Measurements from ENCODE around the gene PTPRF.

Gene PTPRF

DNA sequence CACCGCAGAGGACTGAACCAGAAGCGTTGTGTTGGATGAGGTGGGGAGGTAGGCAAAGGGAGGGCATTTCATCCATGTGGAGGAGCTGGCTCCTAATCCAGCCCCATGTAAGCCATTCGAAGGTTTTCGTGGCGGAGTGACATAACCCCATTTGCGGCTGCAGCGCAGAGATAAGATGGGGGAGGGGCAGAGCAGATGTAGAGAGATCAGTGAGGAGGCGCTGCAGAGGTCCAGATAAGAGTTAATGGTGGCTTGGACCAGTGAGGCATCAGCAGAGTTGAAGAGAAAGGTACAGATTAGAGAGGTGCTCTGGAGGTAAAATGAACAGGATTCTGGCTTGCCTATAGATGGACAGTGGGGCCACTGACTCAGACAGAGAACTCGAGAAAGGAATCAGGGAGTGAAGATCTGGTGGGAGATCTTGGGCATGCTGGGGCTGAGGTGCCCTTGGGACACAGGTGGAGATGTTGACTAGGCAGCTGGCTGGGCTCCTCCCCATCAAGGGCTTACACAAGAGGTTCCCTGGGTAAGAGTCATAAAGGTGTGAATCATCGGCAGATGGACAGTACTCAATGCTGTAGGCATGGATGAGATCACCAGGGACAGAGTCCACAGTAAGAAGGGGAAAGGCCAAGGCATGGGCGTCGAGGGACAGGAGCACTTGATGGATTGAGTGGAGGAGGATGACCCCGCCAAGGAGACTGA is 7.8 kb upstream of the PTPRF start:
- Histone ChIP-seq H3K27ac (ENCODE audit: low read depth, low read length) (no peak overlapping the region), H3K4me1 (ENCODE audit: control insufficient read depth, low read length) (no peaks in the 10 kb centered on the region), H3K9me2 (replicated peaks; ENCODE audit: control insufficient read depth, low read length) (no peaks in the 10 kb centered on the region), H3K9me3 (ENCODE audit: control insufficient read depth, insufficient read depth, low read length) (no peaks in the 10 kb centered on the region), H3K36me3 (ENCODE audit: control insufficient read depth, low read length) (no peaks in the 10 kb centered on the region), H3F3A (ENCODE audit: control insufficient read depth, insufficient read depth) (no peaks in the 10 kb centered on the region), H3K4me2 (ENCODE audit: low read length) (no peak overlapping the region), H4K20me1 (ENCODE audit: control insufficient read depth, insufficient read depth, low read depth, low read length) (no peaks in the 10 kb centered on the region), H3K27me3 (ENCODE audit: control insufficient read depth, low read length) (peaks cover 25% of the 10 kb centered on the region), H3K4me3 (ENCODE audit: low read length) (no peak overlapping the region), H3K79me2 (ENCODE audit: control insufficient read depth, low read length) (no peaks in the 10 kb centered on the region)
- TF ChIP-seq EZH2phosphoT487 (IDR thresholded peaks at IDR 0.05; ENCODE audit: borderline replicate concordance, low read length) (no peak), CTCF (IDR thresholded peaks at IDR 0.05; ENCODE audit: low read depth, low read length, poor library complexity, severe bottlenecking) (no peak)

DNA sequence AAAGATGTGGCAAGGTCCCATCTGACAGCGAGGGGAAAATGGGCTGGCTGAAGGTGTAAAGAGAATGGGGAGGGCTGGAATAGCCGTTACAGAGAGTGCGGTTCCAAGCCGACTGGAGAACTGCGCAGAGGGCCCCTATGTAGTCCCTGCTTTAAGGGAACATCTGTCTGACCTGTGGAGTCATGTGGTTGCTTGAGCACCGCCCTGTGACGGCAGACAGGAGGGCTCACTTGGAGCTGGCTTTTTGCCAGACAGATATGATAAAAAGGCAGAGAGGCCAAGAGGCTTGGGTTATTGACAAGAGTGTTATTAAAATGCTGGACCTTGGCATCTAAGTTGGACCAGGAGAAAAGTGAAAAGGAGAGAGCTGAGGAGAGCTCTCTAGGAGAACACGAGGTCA is 5.9 kb upstream of the PTPRF start:
- Histone ChIP-seq H3K27ac (ENCODE audit: low read depth, low read length) (no peak overlapping the region), H3K9me3 (ENCODE audit: control insufficient read depth, insufficient read depth, low read length) (no peaks in the 10 kb centered on the region), H3K79me2 (ENCODE audit: control insufficient read depth, low read length) (no peaks in the 10 kb centered on the region), H3K9me2 (replicated peaks; ENCODE audit: control insufficient read depth, low read length) (no peaks in the 10 kb centered on the region), H3F3A (ENCODE audit: control insufficient read depth, insufficient read depth) (no peaks in the 10 kb centered on the region), H3K4me3 (ENCODE audit: low read length) (no peak overlapping the region), H3K4me1 (ENCODE audit: control insufficient read depth, low read length) (no peaks in the 10 kb centered on the region), H3K4me2 (ENCODE audit: low read length) (no peak overlapping the region), H3K36me3 (ENCODE audit: control insufficient read depth, low read length) (no peaks in the 10 kb centered on the region), H3K27me3 (ENCODE audit: control insufficient read depth, low read length) (peaks cover 30% of the 10 kb centered on the region), H4K20me1 (ENCODE audit: control insufficient read depth, insufficient read depth, low read depth, low read length) (no peaks in the 10 kb centered on the region)
- TF ChIP-seq CTCF (IDR thresholded peaks at IDR 0.05; ENCODE audit: low read depth, low read length, poor library complexity, severe bottlenecking) = no peak
- TF ChIP-seq EZH2phosphoT487 (IDR thresholded peaks at IDR 0.05; ENCODE audit: borderline replicate concordance, low read length) = no peak

DNA sequence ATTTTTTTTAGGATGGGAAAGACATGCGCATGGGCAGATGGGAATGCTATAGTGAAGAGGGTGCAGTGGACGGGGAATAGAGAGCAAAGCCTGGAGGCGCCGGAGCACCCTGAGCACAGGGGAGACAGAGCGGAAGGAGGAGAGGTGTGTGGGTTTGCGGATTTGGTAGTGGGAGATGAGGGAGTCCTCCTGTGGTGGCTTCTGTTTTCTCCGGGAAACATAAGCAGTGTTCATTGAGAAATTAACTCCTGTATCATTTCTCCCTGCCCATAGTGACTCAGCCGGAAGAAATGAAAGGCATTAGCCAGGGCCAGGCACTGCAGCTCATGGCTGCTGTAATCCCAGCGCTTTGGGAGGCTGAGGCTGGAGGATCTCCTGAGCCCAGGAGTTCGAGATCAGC is 4.7 kb upstream of the PTPRF start:
- H3K4me2 ChIP-seq (ENCODE audit: low read length) = no peak overlapping the region
- TF ChIP-seq CTCF (IDR thresholded peaks at IDR 0.05; ENCODE audit: low read depth, low read length, poor library complexity, severe bottlenecking) = no peak
- TF ChIP-seq EZH2phosphoT487 (IDR thresholded peaks at IDR 0.05; ENCODE audit: borderline replicate concordance, low read length) = no peak
- H3K79me2 ChIP-seq (ENCODE audit: control insufficient read depth, low read length) = no peaks in the 10 kb centered on the region

More for the DNA sequence above, 4.7 kb upstream of the PTPRF start:
- Histone ChIP-seq H3K27ac (ENCODE audit: low read depth, low read length) (no peak overlapping the region), H3K4me1 (ENCODE audit: control insufficient read depth, low read length) (no peaks in the 10 kb centered on the region), H3K27me3 (ENCODE audit: control insufficient read depth, low read length) (peaks cover 30% of the 10 kb centered on the region), H3K9me2 (replicated peaks; ENCODE audit: control insufficient read depth, low read length) (no peaks in the 10 kb centered on the region), H3K4me3 (ENCODE audit: low read length) (no peak overlapping the region), H4K20me1 (ENCODE audit: control insufficient read depth, insufficient read depth, low read depth, low read length) (no peaks in the 10 kb centered on the region), H3K36me3 (ENCODE audit: control insufficient read depth, low read length) (no peaks in the 10 kb centered on the region), H3F3A (ENCODE audit: control insufficient read depth, insufficient read depth) (no peaks in the 10 kb centered on the region), H3K9me3 (ENCODE audit: control insufficient read depth, insufficient read depth, low read length) (no peaks in the 10 kb centered on the region)
